Measurements from ENCODE around the gene TRPM6. TPM values are rescaled to one million over a fixed set of nuclear protein-coding genes. Genes with fewer than 3 reads are reported as not detected.

TRPM6 gene
- total RNA-seq, 1 donor from 2014 or later = 1.9 TPM

- peak; percentile 74 for DNase-seq (ENCODE audit: low spot score)
- H3K9me3 Mint-ChIP-seq (ENCODE audit: unreplicated experiment) = no peaks in the 10 kb centered on the region
- no peaks in the 10 kb centered on the region for H3K36me3 Mint-ChIP-seq (ENCODE audit: low read depth, unreplicated experiment)
- no peak overlapping the region for H3K27ac Mint-ChIP-seq (ENCODE audit: unreplicated experiment)
- peak; percentile 93 for TF ChIP-seq CTCF (IDR thresholded peaks at IDR 0.05; ENCODE audit: unreplicated experiment)
- H3K27me3 Mint-ChIP-seq (ENCODE audit: unreplicated experiment) = no peaks in the 10 kb centered on the region
- no peak overlapping the region for H3K4me3 Mint-ChIP-seq (ENCODE audit: unreplicated experiment)
- no peaks in the 10 kb centered on the region for H3K4me1 Mint-ChIP-seq (ENCODE audit: unreplicated experiment)
Observed at GRCh38 chr9:74777136-74777879, 110.4 kb downstream of the TRPM6 start.

GRCh38 chr9:74775396-74775795 is 112.3 kb downstream of the TRPM6 start:
- no peaks in the 10 kb centered on the region for H3K9me3 Mint-ChIP-seq (ENCODE audit: unreplicated experiment)
- H3K36me3 Mint-ChIP-seq (ENCODE audit: low read depth, unreplicated experiment) = no peaks in the 10 kb centered on the region
- TF ChIP-seq CTCF (IDR thresholded peaks at IDR 0.05; ENCODE audit: unreplicated experiment) = no peak

GRCh38 chr9:74773886-74774479 is 113.7 kb downstream of the TRPM6 start:
- H3K36me3 Mint-ChIP-seq (ENCODE audit: low read depth, unreplicated experiment) = no peaks in the 10 kb centered on the region
- H3K27ac Mint-ChIP-seq (ENCODE audit: unreplicated experiment) = no peak overlapping the region
- H3K4me1 Mint-ChIP-seq (ENCODE audit: unreplicated experiment) = no peaks in the 10 kb centered on the region
- no peaks in the 10 kb centered on the region for H3K27me3 Mint-ChIP-seq (ENCODE audit: unreplicated experiment)
- peak; percentile 82 for TF ChIP-seq CTCF (IDR thresholded peaks at IDR 0.05; ENCODE audit: unreplicated experiment)
- peak; percentile 63 for DNase-seq (ENCODE audit: low spot score)
- H3K9me3 Mint-ChIP-seq (ENCODE audit: unreplicated experiment) = no peaks in the 10 kb centered on the region
- H3K4me3 Mint-ChIP-seq (ENCODE audit: unreplicated experiment) = no peak overlapping the region

More at GRCh38 chr9:74775396-74775795, 112.3 kb downstream of the TRPM6 start:
- Mint-ChIP-seq H3K27ac (ENCODE audit: unreplicated experiment) (no peak overlapping the region), H3K4me3 (ENCODE audit: unreplicated experiment) (no peak overlapping the region), H3K4me1 (ENCODE audit: unreplicated experiment) (no peaks in the 10 kb centered on the region), H3K27me3 (ENCODE audit: unreplicated experiment) (no peaks in the 10 kb centered on the region)
- DNase-seq (ENCODE audit: low spot score) = no peak

DNA sequence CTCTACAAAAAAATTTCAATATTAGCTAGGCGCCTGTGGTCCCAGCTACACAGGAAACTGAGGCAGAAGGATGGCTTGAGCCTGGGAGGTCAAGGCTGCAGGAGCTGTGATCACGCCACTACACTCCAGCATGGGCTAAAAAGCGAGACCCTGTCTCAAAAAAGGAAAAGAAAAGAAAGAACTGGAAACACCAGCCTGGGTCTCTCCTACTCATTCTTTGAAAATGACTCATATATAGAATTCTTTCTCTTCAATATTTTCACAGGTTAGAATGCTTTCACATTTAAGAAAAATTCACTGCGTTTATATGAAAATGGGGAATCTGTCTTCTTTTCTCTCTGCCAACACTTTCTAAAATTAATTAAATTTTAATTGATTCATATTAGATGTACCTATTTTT is 115.6 kb downstream of the TRPM6 start:
- no peaks in the 10 kb centered on the region for H3K27me3 Mint-ChIP-seq (ENCODE audit: unreplicated experiment)
- DNase-seq (ENCODE audit: low spot score) = no peak
- H3K9me3 Mint-ChIP-seq (ENCODE audit: unreplicated experiment) = no peaks in the 10 kb centered on the region
- no peak for TF ChIP-seq CTCF (IDR thresholded peaks at IDR 0.05; ENCODE audit: unreplicated experiment)
- H3K4me1 Mint-ChIP-seq (ENCODE audit: unreplicated experiment) = no peaks in the 10 kb centered on the region
- H3K27ac Mint-ChIP-seq (ENCODE audit: unreplicated experiment) = no peak overlapping the region
- H3K36me3 Mint-ChIP-seq (ENCODE audit: low read depth, unreplicated experiment) = no peaks in the 10 kb centered on the region
- no peak overlapping the region for H3K4me3 Mint-ChIP-seq (ENCODE audit: unreplicated experiment)

- no peak overlapping the region for H3K4me3 Mint-ChIP-seq (ENCODE audit: unreplicated experiment)
- no peak for TF ChIP-seq CTCF (IDR thresholded peaks at IDR 0.05; ENCODE audit: unreplicated experiment)
Observed at GRCh38 chr9:74771672-74772071, 116.0 kb downstream of the TRPM6 start.

More at GRCh38 chr9:74771672-74772071, 116.0 kb downstream of the TRPM6 start:
- Mint-ChIP-seq H3K4me1 (ENCODE audit: unreplicated experiment) (no peaks in the 10 kb centered on the region), H3K9me3 (ENCODE audit: unreplicated experiment) (no peaks in the 10 kb centered on the region), H3K27me3 (ENCODE audit: unreplicated experiment) (no peaks in the 10 kb centered on the region), H3K27ac (ENCODE audit: unreplicated experiment) (no peak overlapping the region), H3K36me3 (ENCODE audit: low read depth, unreplicated experiment) (no peaks in the 10 kb centered on the region)
- DNase-seq (ENCODE audit: low spot score) = no peak
